ENCODE data around the gene RECQL5.

The RECQL5 gene

GRCh38 chr17:75666959-75667790, at the start of gene RECQL5, which contains the start of gene SAP30BP (continued):
- TF ChIP-seq ZBTB11 (tag by site-specific recombination; conservative IDR thresholded peaks at IDR 0.05; ENCODE audit: low read depth) = peak; percentile 76
- no peak for TF ChIP-seq ZNF302 (tag by site-specific recombination; IDR thresholded peaks at IDR 0.05; ENCODE audit: low read depth)
- TF ChIP-seq FEZF1 (tag by site-specific recombination; IDR thresholded peaks at IDR 0.05) = no peak
- no peak for TF ChIP-seq REST (tag by site-specific recombination; IDR thresholded peaks at IDR 0.05)
- TF ChIP-seq ZNF530 (tag by site-specific recombination; IDR thresholded peaks at IDR 0.05; ENCODE audit: low read depth) = no peak
- no peak for TF ChIP-seq SALL2 (tag by site-specific recombination; IDR thresholded peaks at IDR 0.05; ENCODE audit: borderline replicate concordance)
- peak; percentile 79 for TF ChIP-seq ZBTB21 (tag by site-specific recombination; IDR thresholded peaks at IDR 0.05)
- no peak for TF ChIP-seq ZNF274 (IDR thresholded peaks at IDR 0.05; ENCODE audit: low read length)
- TF ChIP-seq ZNF274 (tag by site-specific recombination; IDR thresholded peaks at IDR 0.05; ENCODE audit: borderline replicate concordance) = no peak
- TF ChIP-seq OSR2 (tag by site-specific recombination; IDR thresholded peaks at IDR 0.05) = no peak
- no peak for TF ChIP-seq ZBTB49 (tag by site-specific recombination; IDR thresholded peaks at IDR 0.05; ENCODE audit: low read depth)
- TF ChIP-seq BCL11A (tag by site-specific recombination; IDR thresholded peaks at IDR 0.05; ENCODE audit: low read depth) = no peak
- no peak for TF ChIP-seq ZNF692 (tag by site-specific recombination; IDR thresholded peaks at IDR 0.05)
- no peak for TF ChIP-seq ZNF26 (tag by site-specific recombination; IDR thresholded peaks at IDR 0.05)
- TF ChIP-seq ZNF174 (tag by site-specific recombination; IDR thresholded peaks at IDR 0.05) = no peak
- TF ChIP-seq ZNF654 (tag by site-specific recombination; IDR thresholded peaks at IDR 0.05; ENCODE audit: low read depth) = no peak
- no peak for TF ChIP-seq MZF1 (tag by site-specific recombination; IDR thresholded peaks at IDR 0.05; ENCODE audit: borderline replicate concordance)
- TF ChIP-seq ZNF747 (tag by site-specific recombination; IDR thresholded peaks at IDR 0.05) = no peak
